ENCODE results near the gene CXCL12. TPM values are rescaled to one million over a fixed set of nuclear protein-coding genes. Genes with fewer than 3 reads are reported as not detected.

The CXCL12 gene
- total RNA-seq, 1 experiment from 2014 or later, result not detected

DNA sequence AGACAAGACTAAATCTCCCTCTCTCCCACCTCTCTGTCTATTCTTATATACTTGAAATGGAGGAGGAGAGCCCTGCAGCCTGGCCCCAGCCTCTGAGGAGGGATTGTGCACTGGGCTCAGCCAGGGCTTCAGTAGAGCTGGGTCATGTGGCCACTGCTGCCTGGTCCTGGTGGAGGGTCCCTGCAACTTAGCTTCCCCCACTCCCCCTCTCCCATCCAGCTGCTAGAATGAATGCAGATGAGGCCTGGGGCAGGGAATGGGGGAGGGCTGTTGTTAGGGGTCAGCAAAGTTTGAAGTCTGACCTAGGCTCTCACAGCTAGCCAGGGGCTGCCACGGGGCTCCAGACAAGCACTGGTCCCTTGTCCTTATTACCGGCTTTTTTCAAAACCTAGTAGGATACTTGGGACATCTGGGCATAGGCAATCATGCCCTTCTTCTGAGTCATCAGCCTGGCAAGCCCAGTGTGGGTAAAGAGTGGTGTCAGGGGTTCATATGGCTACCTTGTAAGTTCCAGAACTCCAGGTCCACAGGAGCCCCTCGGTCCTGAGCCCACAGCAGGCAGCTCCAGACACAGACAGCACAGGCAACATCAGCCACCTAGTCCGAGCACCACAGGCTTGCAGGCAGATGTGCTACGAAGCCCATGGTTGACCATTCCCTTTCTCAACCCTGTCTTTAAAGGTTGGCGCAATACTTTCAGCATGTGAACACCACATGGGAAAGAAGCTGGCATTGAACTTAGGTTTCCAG lies 12.8 kb upstream of the CXCL12 start:
- H3K9me2 ChIP-seq (replicated peaks; ENCODE audit: insufficient read depth, low read length), result no peaks in the 10 kb centered on the region
- no peaks in the 10 kb centered on the region for H3K36me3 ChIP-seq (ENCODE audit: insufficient read depth, low read length)
- no peaks in the 10 kb centered on the region for H3K9me3 ChIP-seq (ENCODE audit: low read length)
- no peak overlapping the region for H3K27ac ChIP-seq (ENCODE audit: low read length)
- no peaks in the 10 kb centered on the region for H3K4me1 ChIP-seq (ENCODE audit: low read length)
- no peak overlapping the region for H3K9ac ChIP-seq (ENCODE audit: low read length)
- no peaks in the 10 kb centered on the region for H4K20me1 ChIP-seq (ENCODE audit: insufficient read depth, low read depth, low read length)
- no peaks in the 10 kb centered on the region for H3K79me2 ChIP-seq (ENCODE audit: low read length)
- no peak overlapping the region for H3K4me2 ChIP-seq (ENCODE audit: low read depth, low read length, poor library complexity, severe bottlenecking)
- DNase-seq, result peak; percentile 27
- no peak overlapping the region for H2AFZ ChIP-seq (ENCODE audit: low read length)
- no peaks in the 10 kb centered on the region for H3K27me3 ChIP-seq (ENCODE audit: low read length)
- no peak overlapping the region for H3K4me3 ChIP-seq (ENCODE audit: low read length)

GRCh38 chr10:44396671-44397191 lies 11.8 kb upstream of the CXCL12 start:
- Histone ChIP-seq H3K9me2 (replicated peaks; ENCODE audit: insufficient read depth, low read length) (no peaks in the 10 kb centered on the region), H3K9ac (ENCODE audit: low read length) (no peak overlapping the region), H3K27ac (ENCODE audit: low read length) (no peak overlapping the region), H4K20me1 (ENCODE audit: insufficient read depth, low read depth, low read length) (no peaks in the 10 kb centered on the region), H3K4me2 (ENCODE audit: low read depth, low read length, poor library complexity, severe bottlenecking) (no peak overlapping the region), H3K4me1 (ENCODE audit: low read length) (no peaks in the 10 kb centered on the region), H3K36me3 (ENCODE audit: insufficient read depth, low read length) (no peaks in the 10 kb centered on the region), H3K4me3 (ENCODE audit: low read length) (no peak overlapping the region), H2AFZ (ENCODE audit: low read length) (no peak overlapping the region), H3K9me3 (ENCODE audit: low read length) (no peaks in the 10 kb centered on the region), H3K79me2 (ENCODE audit: low read length) (no peaks in the 10 kb centered on the region), H3K27me3 (ENCODE audit: low read length) (no peaks in the 10 kb centered on the region)
- peak; percentile 6 for DNase-seq

GRCh38 chr10:44395902-44396670 lies 11.2 kb upstream of the CXCL12 start:
- H3K9me3 ChIP-seq (ENCODE audit: low read length), result no peaks in the 10 kb centered on the region
- no peak overlapping the region for H3K9ac ChIP-seq (ENCODE audit: low read length)
- H3K27me3 ChIP-seq (ENCODE audit: low read length), result no peaks in the 10 kb centered on the region
- no peaks in the 10 kb centered on the region for H3K9me2 ChIP-seq (replicated peaks; ENCODE audit: insufficient read depth, low read length)
- H3K4me1 ChIP-seq (ENCODE audit: low read length), result no peaks in the 10 kb centered on the region
- H3K4me2 ChIP-seq (ENCODE audit: low read depth, low read length, poor library complexity, severe bottlenecking), result no peak overlapping the region
- H3K27ac ChIP-seq (ENCODE audit: low read length), result no peak overlapping the region
- no peaks in the 10 kb centered on the region for H3K79me2 ChIP-seq (ENCODE audit: low read length)
- H3K4me3 ChIP-seq (ENCODE audit: low read length), result no peak overlapping the region
- no peaks in the 10 kb centered on the region for H3K36me3 ChIP-seq (ENCODE audit: insufficient read depth, low read length)
- DNase-seq, result peak; percentile 31
- no peaks in the 10 kb centered on the region for H4K20me1 ChIP-seq (ENCODE audit: insufficient read depth, low read depth, low read length)
- no peak overlapping the region for H2AFZ ChIP-seq (ENCODE audit: low read length)

DNA sequence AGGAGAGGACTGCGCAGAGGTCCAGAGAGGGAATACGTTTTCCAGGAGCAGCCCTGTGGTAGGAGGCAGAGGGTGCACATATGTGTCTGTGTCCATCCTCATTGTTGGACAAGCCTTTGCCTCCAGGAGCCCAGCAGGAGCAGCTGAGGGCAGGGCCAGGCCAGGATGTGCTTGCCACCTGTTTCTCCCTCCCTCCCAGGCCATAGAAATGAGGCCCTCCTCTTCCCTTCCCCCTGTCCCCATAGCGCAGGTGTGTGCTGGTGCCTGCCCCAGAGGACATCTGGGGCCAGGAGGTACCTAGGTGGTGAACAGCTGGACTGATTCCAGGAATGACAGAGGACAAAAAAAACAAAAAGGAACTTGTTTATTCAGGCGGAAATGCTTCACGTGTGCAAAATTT lies 10.5 kb upstream of the CXCL12 start:
- no peak overlapping the region for H3K4me3 ChIP-seq (ENCODE audit: low read length)
- no peaks in the 10 kb centered on the region for H3K9me2 ChIP-seq (replicated peaks; ENCODE audit: insufficient read depth, low read length)
- H3K4me1 ChIP-seq (ENCODE audit: low read length), result no peaks in the 10 kb centered on the region
- peak; percentile 31 for DNase-seq
- no peaks in the 10 kb centered on the region for H3K79me2 ChIP-seq (ENCODE audit: low read length)
- H3K9ac ChIP-seq (ENCODE audit: low read length), result no peak overlapping the region
- no peak overlapping the region for H3K27ac ChIP-seq (ENCODE audit: low read length)
- H4K20me1 ChIP-seq (ENCODE audit: insufficient read depth, low read depth, low read length), result no peaks in the 10 kb centered on the region
- H3K9me3 ChIP-seq (ENCODE audit: low read length), result no peaks in the 10 kb centered on the region
- H3K27me3 ChIP-seq (ENCODE audit: low read length), result no peaks in the 10 kb centered on the region
- H2AFZ ChIP-seq (ENCODE audit: low read length), result no peak overlapping the region
- no peaks in the 10 kb centered on the region for H3K36me3 ChIP-seq (ENCODE audit: insufficient read depth, low read length)
- H3K4me2 ChIP-seq (ENCODE audit: low read depth, low read length, poor library complexity, severe bottlenecking), result no peak overlapping the region

- no peaks in the 10 kb centered on the region for H3K9me3 ChIP-seq (ENCODE audit: low read length)
- no peak overlapping the region for H2AFZ ChIP-seq (ENCODE audit: low read length)
- H3K9me2 ChIP-seq (replicated peaks; ENCODE audit: insufficient read depth, low read length), result no peaks in the 10 kb centered on the region
- H4K20me1 ChIP-seq (ENCODE audit: insufficient read depth, low read depth, low read length), result no peaks in the 10 kb centered on the region
- no peaks in the 10 kb centered on the region for H3K4me1 ChIP-seq (ENCODE audit: low read length)
- no peak overlapping the region for H3K4me3 ChIP-seq (ENCODE audit: low read length)
- H3K27ac ChIP-seq (ENCODE audit: low read length), result no peak overlapping the region
- H3K79me2 ChIP-seq (ENCODE audit: low read length), result no peaks in the 10 kb centered on the region
- no peak overlapping the region for H3K4me2 ChIP-seq (ENCODE audit: low read depth, low read length, poor library complexity, severe bottlenecking)
- DNase-seq, result peak; percentile 11
- H3K27me3 ChIP-seq (ENCODE audit: low read length), result no peaks in the 10 kb centered on the region
- no peak overlapping the region for H3K9ac ChIP-seq (ENCODE audit: low read length)
- H3K36me3 ChIP-seq (ENCODE audit: insufficient read depth, low read length), result no peaks in the 10 kb centered on the region
These were observed 9.9 kb upstream of the CXCL12 start for GRCh38 chr10:44394696-44395381.

DNA sequence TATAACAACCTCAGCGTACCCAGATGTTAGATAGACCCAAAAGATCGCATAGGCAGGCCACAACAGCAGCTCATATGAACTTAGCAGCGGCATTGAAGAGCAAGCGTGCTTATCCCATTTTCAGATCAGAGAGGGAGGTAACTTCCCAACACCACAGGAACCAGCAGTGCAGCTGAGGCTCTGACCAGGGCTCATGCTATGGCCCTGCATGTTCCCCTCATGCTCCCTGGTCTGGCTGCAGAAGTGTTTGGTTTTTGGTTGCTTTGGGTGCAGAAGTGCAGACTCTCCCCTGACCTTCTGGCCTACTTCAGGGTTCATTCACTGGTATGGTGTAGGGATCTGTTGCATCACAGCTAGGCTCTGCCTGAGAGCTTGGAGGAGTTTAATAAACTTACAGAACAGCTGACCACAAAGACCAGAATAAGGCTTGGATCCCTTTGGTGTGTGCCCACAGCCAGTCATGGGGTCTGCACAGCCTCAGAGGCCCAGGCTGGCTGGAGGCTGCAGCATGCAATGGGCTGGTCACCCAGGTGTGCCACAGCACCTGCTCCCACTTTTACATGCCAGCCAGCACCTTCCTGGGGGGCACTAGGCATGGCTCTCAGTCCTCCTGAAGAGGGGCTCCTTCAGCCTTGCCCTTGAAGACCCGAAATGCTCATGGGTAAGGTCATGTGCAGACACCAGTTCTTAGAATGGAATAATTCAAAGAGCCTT lies 9.1 kb upstream of the CXCL12 start:
- Histone ChIP-seq H3K27ac (ENCODE audit: low read length) (no peak overlapping the region), H3K4me1 (ENCODE audit: low read length) (no peaks in the 10 kb centered on the region), H3K9me2 (replicated peaks; ENCODE audit: insufficient read depth, low read length) (no peaks in the 10 kb centered on the region), H3K27me3 (ENCODE audit: low read length) (no peaks in the 10 kb centered on the region), H3K9ac (ENCODE audit: low read length) (no peak overlapping the region), H3K9me3 (ENCODE audit: low read length) (no peaks in the 10 kb centered on the region), H3K79me2 (ENCODE audit: low read length) (no peaks in the 10 kb centered on the region), H2AFZ (ENCODE audit: low read length) (no peak overlapping the region), H3K4me3 (ENCODE audit: low read length) (no peak overlapping the region), H4K20me1 (ENCODE audit: insufficient read depth, low read depth, low read length) (no peaks in the 10 kb centered on the region), H3K36me3 (ENCODE audit: insufficient read depth, low read length) (no peaks in the 10 kb centered on the region), H3K4me2 (ENCODE audit: low read depth, low read length, poor library complexity, severe bottlenecking) (no peak overlapping the region)
- DNase-seq, result peak; percentile 17

GRCh38 chr10:44393051-44393630 lies 8.2 kb upstream of the CXCL12 start:
- Histone ChIP-seq H3K4me2 (ENCODE audit: low read depth, low read length, poor library complexity, severe bottlenecking) (no peak overlapping the region), H3K4me1 (ENCODE audit: low read length) (no peaks in the 10 kb centered on the region), H4K20me1 (ENCODE audit: insufficient read depth, low read depth, low read length) (no peaks in the 10 kb centered on the region), H3K27ac (ENCODE audit: low read length) (no peak overlapping the region), H3K4me3 (ENCODE audit: low read length) (no peak overlapping the region), H2AFZ (ENCODE audit: low read length) (no peak overlapping the region), H3K36me3 (ENCODE audit: insufficient read depth, low read length) (no peaks in the 10 kb centered on the region), H3K9ac (ENCODE audit: low read length) (no peak overlapping the region), H3K9me2 (replicated peaks; ENCODE audit: insufficient read depth, low read length) (no peaks in the 10 kb centered on the region), H3K79me2 (ENCODE audit: low read length) (no peaks in the 10 kb centered on the region), H3K9me3 (ENCODE audit: low read length) (no peaks in the 10 kb centered on the region), H3K27me3 (ENCODE audit: low read length) (no peaks in the 10 kb centered on the region)
- no peak for DNase-seq

All from Karpas-422 (cell line).